ENCODE measurements around the gene VEPH1. TPM values are rescaled to one million over a fixed set of nuclear protein-coding genes. Genes with fewer than 3 reads are reported as not detected.

VEPH1 gene
- total RNA-seq, 1 experiment from 2014 or later: 0.51 TPM

- no TSS peak for BruUV-seq (replicated peaks)
- ChIA-PET POLR2A (no interaction called here), CTCF (interaction anchor here (0.5 kb wide), 1 partner anchor 9 kb away, joined by 12 read pairs; no protein-coding TSS in a partner anchor)
- no peak for DNase-seq (ENCODE audit: low read depth, low spot score)
- TF ChIP-seq SIN3A (IDR thresholded peaks at IDR 0.05; ENCODE audit: borderline replicate concordance, insufficient read depth, low read depth, low read length): no peak
- no peak for TF ChIP-seq REST (IDR thresholded peaks at IDR 0.05; ENCODE audit: insufficient read depth in 1 of 2, low read depth in 2 of 2, low read length in 1 of 2)
- intact Hi-C loops (cut with micrococcal nuclease; ENCODE audit: unreplicated experiment): no loop called here
- Histone ChIP-seq H3K36me3 (ENCODE audit: control insufficient read depth, insufficient read depth, low read length) (no peaks in the 10 kb centered on the region), H3K27me3 (ENCODE audit: control insufficient read depth, insufficient read depth, low read length) (peaks cover 2% of the 10 kb centered on the region; the same call in 1 of the 2 replicates), H3K27ac (ENCODE audit: low read length) (no peak overlapping the region), H3K9me3 (ENCODE audit: control insufficient read depth, insufficient read depth, low read depth, low read length) (no peaks in the 10 kb centered on the region), H3K4me3 (ENCODE audit: low read depth in 2 of 2, low read length in 2 of 2) (no peak overlapping the region), H3K4me1 (ENCODE audit: control insufficient read depth, insufficient read depth, low read length) (no peaks in the 10 kb centered on the region)
- in situ Hi-C loops (cut with HindIII; ENCODE audit: low pct_unique_long_range_greater_than_20kb, low sequenced_read_pairs): no loop called here
- no peak for ATAC-seq
These were observed 282.3 kb downstream of the VEPH1 start for GRCh38 chr3:157220883-157221282.

- BruUV-seq (replicated peaks): no TSS peak
- Histone ChIP-seq H3K27ac (ENCODE audit: low read length) (no peak overlapping the region), H3K27me3 (ENCODE audit: control insufficient read depth, insufficient read depth, low read length) (peaks cover 2% of the 10 kb centered on the region; the same call in 1 of the 2 replicates), H3K9me3 (ENCODE audit: control insufficient read depth, insufficient read depth, low read depth, low read length) (no peaks in the 10 kb centered on the region), H3K4me1 (ENCODE audit: control insufficient read depth, insufficient read depth, low read length) (no peaks in the 10 kb centered on the region), H3K4me3 (ENCODE audit: low read depth in 2 of 2, low read length in 2 of 2) (no peak overlapping the region), H3K36me3 (ENCODE audit: control insufficient read depth, insufficient read depth, low read length) (no peaks in the 10 kb centered on the region)
- intact Hi-C loops (cut with micrococcal nuclease; ENCODE audit: unreplicated experiment): no loop called here
- POLR2A ChIA-PET: no interaction called here
- in situ Hi-C loops (cut with HindIII; ENCODE audit: low pct_unique_long_range_greater_than_20kb, low sequenced_read_pairs): no loop called here
- CTCF ChIA-PET: no interaction called here
- TF ChIP-seq POLR2AphosphoS5 (IDR thresholded peaks at IDR 0.05; ENCODE audit: low read depth, low read length) (no peak), SIN3A (IDR thresholded peaks at IDR 0.05; ENCODE audit: borderline replicate concordance, insufficient read depth, low read depth, low read length) (no peak), TCF7L2 (IDR thresholded peaks at IDR 0.05; ENCODE audit: low read depth, low read length) (no peak), CTCF (IDR thresholded peaks at IDR 0.05) (no peak), REST (IDR thresholded peaks at IDR 0.05; ENCODE audit: insufficient read depth in 1 of 2, low read depth in 2 of 2, low read length in 1 of 2) (no peak)
- ATAC-seq (no peak), DNase-seq (ENCODE audit: low read depth, low spot score) (no peak)
These were observed 283.0 kb downstream of the VEPH1 start for GRCh38 chr3:157220211-157220610.
